Kasumi-1 (cell line): ENCODE results near the gene ZNF786.
"Not testable (repeated sequence)": the region's sequence is repeated elsewhere in the genome, so short reads cannot be mapped to it uniquely, and the experiment has no call there.

Experiments
- DNase-seq, 2 experiments: peaks; one replicate each; lab custom pipeline; 2025; lab: John Stamatoyannopoulos, UW

Gene ZNF786

GRCh38 chr7:149084407-149084806 lies 6.1 kb downstream of the ZNF786 start:
- no peak for DNase-seq

- DNase-seq, result peak in 1 of 2 experiments; percentile 17
Measured at GRCh38 chr7:149081914-149082313, 8.6 kb downstream of the ZNF786 start.

- no peak for DNase-seq
Measured at GRCh38 chr7:149077594-149077993, 12.9 kb downstream of the ZNF786 start.

GRCh38 chr7:149075286-149075685 lies 15.2 kb downstream of the ZNF786 start:
- no peak for DNase-seq

- no peak for DNase-seq
Measured at GRCh38 chr7:149074116-149074885, 16.2 kb downstream of the ZNF786 start.

GRCh38 chr7:149072438-149072775 lies 18.1 kb downstream of the ZNF786 start:
- DNase-seq, result no peak

GRCh38 chr7:149071641-149072437 lies 18.7 kb downstream of the ZNF786 start:
- DNase-seq, result peak; percentile 73 to 79

GRCh38 chr7:149071182-149071635 lies 19.3 kb downstream of the ZNF786 start:
- DNase-seq, result peak; percentile 84 to 88

- peak in 1 of 2 experiments; percentile 37 for DNase-seq
Measured at GRCh38 chr7:149070372-149071125, 20.0 kb downstream of the ZNF786 start.

GRCh38 chr7:149067869-149068268 lies 22.6 kb downstream of the ZNF786 start:
- DNase-seq, result no peak

- no peak for DNase-seq
Measured at GRCh38 chr7:149063476-149063875, 27.0 kb downstream of the ZNF786 start.

GRCh38 chr7:149062217-149062899 lies 28.2 kb downstream of the ZNF786 start:
- DNase-seq, result not testable (repeated sequence)

- no peak for DNase-seq
Measured at GRCh38 chr7:149060156-149060555, 30.4 kb downstream of the ZNF786 start.

- DNase-seq, result no peak
Measured at GRCh38 chr7:149053885-149054284, 36.6 kb downstream of the ZNF786 start.

GRCh38 chr7:149053384-149053783 lies 37.1 kb downstream of the ZNF786 start:
- DNase-seq, result no peak

GRCh38 chr7:149050941-149051340 lies 39.6 kb downstream of the ZNF786 start:
- no peak for DNase-seq

GRCh38 chr7:149048805-149049204 lies 41.7 kb downstream of the ZNF786 start:
- DNase-seq, result no peak

- no peak for DNase-seq
Measured at GRCh38 chr7:149046416-149046815, 44.1 kb downstream of the ZNF786 start.

GRCh38 chr7:149043936-149044335 lies 46.6 kb downstream of the ZNF786 start:
- no peak for DNase-seq

- no peak for DNase-seq
Measured at GRCh38 chr7:149041350-149041749, 49.2 kb downstream of the ZNF786 start.

GRCh38 chr7:149038641-149039040 lies 51.9 kb downstream of the ZNF786 start:
- not testable (repeated sequence) for DNase-seq

- no peak for DNase-seq
Measured at GRCh38 chr7:149036676-149037075, 53.8 kb downstream of the ZNF786 start.
